ENCODE data around the gene ABCG4. TPM values are rescaled to one million over a fixed set of nuclear protein-coding genes. Genes with fewer than 3 reads are reported as not detected.
A peak's percentile ranks its signal among the peaks of the same experiment; 100 is the strongest.
"Not testable (repeated sequence)": the region's sequence is repeated elsewhere in the genome, so short reads cannot be mapped to it uniquely, and the experiment has no call there.

ABCG4 gene
- total RNA-seq, 2 donors from 2014 or later, result 1.4 to 1.8 TPM

DNA sequence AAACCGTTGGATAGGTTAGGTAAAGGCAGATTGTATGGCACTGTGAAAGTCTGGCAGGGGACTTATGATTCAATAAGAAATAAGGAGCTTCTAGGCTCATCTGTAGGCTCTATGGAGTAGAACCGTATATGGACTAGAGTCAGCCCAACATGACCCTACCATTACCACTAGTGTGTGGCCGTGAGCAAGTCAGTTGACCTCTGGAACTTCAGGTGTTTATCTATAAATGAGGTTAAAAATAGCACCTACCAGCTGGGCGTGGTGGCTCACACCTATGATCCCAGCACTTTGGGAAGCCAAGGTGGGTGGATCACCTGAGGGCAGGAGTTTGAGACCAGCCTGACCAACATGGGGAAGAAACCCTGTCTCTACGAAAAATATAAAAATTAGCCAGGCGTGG, 23.0 kb upstream of the ABCG4 start:
- H3K4me3 ChIP-seq, result no peak overlapping the region
- TF ChIP-seq, protein P1, sequence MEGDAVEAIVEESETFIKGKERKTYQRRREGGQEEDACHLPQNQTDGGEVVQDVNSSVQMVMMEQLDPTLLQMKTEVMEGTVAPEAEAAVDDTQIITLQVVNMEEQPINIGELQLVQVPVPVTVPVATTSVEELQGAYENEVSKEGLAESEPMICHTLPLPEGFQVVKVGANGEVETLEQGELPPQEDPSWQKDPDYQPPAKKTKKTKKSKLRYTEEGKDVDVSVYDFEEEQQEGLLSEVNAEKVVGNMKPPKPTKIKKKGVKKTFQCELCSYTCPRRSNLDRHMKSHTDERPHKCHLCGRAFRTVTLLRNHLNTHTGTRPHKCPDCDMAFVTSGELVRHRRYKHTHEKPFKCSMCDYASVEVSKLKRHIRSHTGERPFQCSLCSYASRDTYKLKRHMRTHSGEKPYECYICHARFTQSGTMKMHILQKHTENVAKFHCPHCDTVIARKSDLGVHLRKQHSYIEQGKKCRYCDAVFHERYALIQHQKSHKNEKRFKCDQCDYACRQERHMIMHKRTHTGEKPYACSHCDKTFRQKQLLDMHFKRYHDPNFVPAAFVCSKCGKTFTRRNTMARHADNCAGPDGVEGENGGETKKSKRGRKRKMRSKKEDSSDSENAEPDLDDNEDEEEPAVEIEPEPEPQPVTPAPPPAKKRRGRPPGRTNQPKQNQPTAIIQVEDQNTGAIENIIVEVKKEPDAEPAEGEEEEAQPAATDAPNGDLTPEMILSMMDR (IDR thresholded peaks at IDR 0.05), result no peak
- no peak for DNase-seq (ENCODE audit: low spot score)
- H3K9me3 ChIP-seq, result no peaks in the 10 kb centered on the region
- H3K27ac ChIP-seq, result no peak overlapping the region
- peaks cover 28% of the 10 kb centered on the region for H3K36me3 ChIP-seq
- peaks cover 0 to 22% of the 10 kb centered on the region in 2 donors for H3K4me1 ChIP-seq
- H3K27me3 ChIP-seq, result no peaks in the 10 kb centered on the region

DNA sequence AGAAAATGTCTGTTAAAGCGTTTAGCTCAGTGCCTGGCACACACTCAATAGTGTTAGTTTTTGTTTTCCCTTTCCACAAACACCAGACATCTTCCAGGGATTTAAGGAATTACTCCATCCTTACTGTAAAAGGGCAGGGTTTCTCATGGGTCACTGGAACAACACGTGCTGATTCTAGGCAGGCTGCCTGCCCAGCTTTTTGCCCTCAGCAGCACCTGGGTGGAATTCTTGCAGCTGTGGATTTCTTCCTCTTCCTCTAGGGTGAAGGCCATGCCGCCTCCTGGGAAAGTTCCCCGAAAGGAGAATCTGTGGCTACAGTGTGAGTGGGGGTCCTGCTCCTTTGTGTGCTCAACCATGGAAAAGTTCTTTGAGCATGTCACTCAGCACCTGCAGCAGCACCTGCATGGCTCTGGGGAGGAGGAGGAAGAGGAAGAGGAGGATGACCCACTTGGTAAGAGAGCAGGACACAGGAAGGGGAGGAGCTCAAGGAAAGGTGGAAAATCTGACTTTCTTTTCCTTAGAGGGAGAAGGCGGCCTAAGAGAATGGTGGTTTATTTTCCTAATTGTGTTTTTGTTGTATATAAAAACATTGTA, 22.1 kb upstream of the ABCG4 start:
- peaks cover 36% of the 10 kb centered on the region for H3K36me3 ChIP-seq
- DNase-seq (ENCODE audit: low spot score), result no peak
- H3K9me3 ChIP-seq, result no peaks in the 10 kb centered on the region
- no peaks in the 10 kb centered on the region for H3K27me3 ChIP-seq
- H3K4me1 ChIP-seq, result peaks cover 0 to 20% of the 10 kb centered on the region in 2 donors
- no peak overlapping the region for H3K27ac ChIP-seq
- TF ChIP-seq, protein P1 (IDR thresholded peaks at IDR 0.05), result no peak
- no peak overlapping the region for H3K4me3 ChIP-seq

DNA sequence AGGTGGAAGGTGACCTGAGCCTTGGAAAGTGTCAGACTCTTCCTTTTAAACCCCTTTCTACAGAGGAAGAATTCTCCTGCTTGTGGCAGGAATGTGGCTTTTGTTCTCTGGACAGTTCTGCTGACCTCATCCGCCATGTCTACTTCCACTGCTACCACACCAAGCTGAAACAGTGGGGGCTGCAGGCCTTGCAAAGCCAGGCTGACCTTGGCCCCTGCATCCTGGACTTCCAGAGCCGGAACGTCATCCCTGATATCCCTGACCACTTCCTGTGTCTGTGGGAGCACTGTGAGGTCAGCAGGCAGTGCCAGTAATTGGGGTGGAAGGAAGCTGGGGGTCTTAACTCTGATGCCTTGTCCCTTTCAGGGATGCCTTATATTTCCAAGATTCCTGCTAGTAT, 18.2 kb upstream of the ABCG4 start:
- no peaks in the 10 kb centered on the region for H3K27me3 ChIP-seq
- H3K4me1 ChIP-seq, result peaks cover 0 to 10% of the 10 kb centered on the region in 2 donors
- H3K4me3 ChIP-seq, result no peak overlapping the region
- peaks cover 59% of the 10 kb centered on the region for H3K36me3 ChIP-seq
- no peaks in the 10 kb centered on the region for H3K9me3 ChIP-seq
- DNase-seq (ENCODE audit: low spot score), result no peak
- TF ChIP-seq, protein P1 (IDR thresholded peaks at IDR 0.05), result no peak
- H3K27ac ChIP-seq, result no peak overlapping the region

DNA sequence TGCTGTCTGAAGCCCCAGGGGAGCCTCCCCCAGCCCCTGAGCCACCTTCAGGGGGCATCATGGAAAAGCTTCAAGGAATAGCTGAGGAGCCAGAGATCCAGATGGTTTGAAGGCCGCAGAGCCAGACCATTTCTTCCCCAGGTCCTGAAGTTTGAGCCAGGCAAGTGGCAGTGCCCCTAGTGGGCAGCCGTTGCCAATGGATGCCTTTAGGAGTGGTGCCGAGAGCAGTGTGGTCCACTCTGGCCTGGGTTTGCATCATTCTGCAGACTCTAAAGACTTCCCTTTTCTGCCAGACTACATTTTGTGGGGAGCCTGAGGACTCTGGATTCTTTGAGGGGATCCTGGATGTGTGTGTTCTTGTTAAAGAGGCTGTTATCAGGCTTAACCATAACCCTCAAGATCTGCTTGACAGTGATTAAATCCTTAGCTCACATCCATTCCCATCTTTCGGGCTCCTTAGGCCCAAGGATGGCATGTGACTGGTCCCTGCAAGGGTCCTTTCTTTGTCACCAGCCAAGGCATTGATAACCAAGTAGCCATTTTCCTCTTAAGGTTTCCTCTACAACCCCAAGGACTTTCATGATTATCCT, 14.4 kb upstream of the ABCG4 start:
- no peaks in the 10 kb centered on the region for H3K27me3 ChIP-seq
- peaks cover 53% of the 10 kb centered on the region for H3K36me3 ChIP-seq
- H3K4me3 ChIP-seq, result no peak overlapping the region
- TF ChIP-seq, protein P1 (IDR thresholded peaks at IDR 0.05), result peak in 1 of 2 donors; percentile 48
- no peaks in the 10 kb centered on the region for H3K4me1 ChIP-seq
- no peaks in the 10 kb centered on the region for H3K9me3 ChIP-seq
- no peak overlapping the region for H3K27ac ChIP-seq
- no peak for DNase-seq (ENCODE audit: low spot score)

DNA sequence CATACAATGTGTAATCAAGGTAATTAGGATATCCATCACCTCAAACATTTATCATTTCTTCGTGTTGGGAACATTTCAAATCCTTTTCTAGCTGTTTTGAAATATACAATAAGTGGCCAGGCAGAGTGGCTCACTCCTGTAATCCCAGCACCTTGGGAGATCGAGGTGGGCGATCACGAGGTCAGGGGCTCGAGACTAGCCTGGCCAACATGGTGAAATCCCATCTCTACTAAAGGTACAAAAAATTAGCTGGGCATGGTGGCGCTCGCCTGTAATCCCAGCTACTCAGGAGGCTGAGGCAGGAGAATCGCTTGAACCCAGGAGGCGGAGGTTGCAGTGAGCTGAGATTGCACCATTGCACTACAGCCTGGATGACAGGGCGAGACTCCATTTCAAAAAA, 9.6 kb upstream of the ABCG4 start:
- not testable (repeated sequence) for H3K27me3 ChIP-seq; H3K4me3 ChIP-seq; H3K36me3 ChIP-seq; H3K9me3 ChIP-seq; DNase-seq (ENCODE audit: low spot score); H3K4me1 ChIP-seq; H3K27ac ChIP-seq

DNA sequence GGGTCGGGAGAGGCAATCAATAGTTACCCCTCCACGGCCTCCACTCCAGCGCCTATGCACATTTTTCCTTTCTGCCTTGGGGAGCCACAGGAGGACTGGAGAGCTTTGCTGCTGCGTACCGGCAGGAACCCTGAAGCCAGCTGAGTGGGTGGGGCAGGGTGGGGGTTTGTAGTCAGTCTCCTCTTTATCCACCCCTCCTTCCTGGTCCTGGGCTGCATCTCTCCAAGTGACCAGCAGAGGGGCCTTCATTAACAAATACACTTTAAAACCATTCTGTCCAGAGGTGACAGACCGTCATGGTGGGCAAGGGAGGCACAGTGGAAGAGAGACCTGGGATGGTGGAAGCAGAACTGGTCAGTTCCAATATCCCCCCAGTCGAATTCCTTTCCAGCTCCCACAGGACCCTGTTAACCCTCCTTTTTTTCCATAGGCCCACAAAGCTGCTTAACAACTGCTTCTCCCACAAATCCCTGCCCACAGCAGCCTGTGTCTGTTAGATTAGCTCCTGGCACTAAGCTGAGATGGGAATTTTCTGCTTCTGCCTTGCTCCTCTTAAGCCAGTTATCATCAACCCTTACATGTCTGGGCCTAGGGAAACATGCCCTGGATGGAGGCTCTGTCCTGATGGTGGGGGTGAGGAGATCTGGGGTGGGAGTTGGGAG, 3.9 kb upstream of the ABCG4 start:
- Histone ChIP-seq H3K4me3 (no peak overlapping the region), H3K36me3 (no peaks in the 10 kb centered on the region), H3K4me1 (peaks cover 0 to 21% of the 10 kb centered on the region in 2 donors), H3K9me3 (no peaks in the 10 kb centered on the region), H3K27me3 (no peaks in the 10 kb centered on the region), H3K27ac (no peak overlapping the region)
- no peak for DNase-seq (ENCODE audit: low spot score)
- TF ChIP-seq, protein P1 (IDR thresholded peaks at IDR 0.05), result peak; percentile 57 to 77
